ENCODE measurements around the gene SLC23A2.
"Not testable (repeated sequence)": the region's sequence is repeated elsewhere in the genome, so short reads cannot be mapped to it uniquely, and the experiment has no call there.

SLC23A2 gene

GRCh38 chr20:4885877-4886276, 115.4 kb downstream of the SLC23A2 start:
- Histone ChIP-seq H3K9me3 (ENCODE audit: low read depth, low read length) (no peaks in the 10 kb centered on the region), H3K27ac (no peak overlapping the region), H3K9ac (ENCODE audit: insufficient read length) (no peak overlapping the region), H3K36me3 (ENCODE audit: insufficient read depth, low read length) (peaks cover 24% of the 10 kb centered on the region), H3K4me3 (no peak overlapping the region)
- no peak for DNase-seq (ENCODE audit: low read depth, low spot score)
- no peak for TF ChIP-seq FOXP2 (optimal IDR thresholded peaks at IDR 0.05; ENCODE audit: control extremely low read depth, extremely low read length, insufficient read depth)
- no peak for TF ChIP-seq EZH2 (IDR thresholded peaks at IDR 0.05)
- no peak for TF ChIP-seq POLR2AphosphoS5 (IDR thresholded peaks at IDR 0.05; ENCODE audit: borderline replicate concordance, low read depth, low read length)

GRCh38 chr20:4883546-4883945, 117.8 kb downstream of the SLC23A2 start:
- no peak for DNase-seq (ENCODE audit: low read depth, low spot score)
- Histone ChIP-seq H3K9ac (ENCODE audit: insufficient read length) (no peak overlapping the region), H3K27ac (peak overlapping the region; percentile 13; the same call in 1 of the 2 replicates), H3K36me3 (ENCODE audit: insufficient read depth, low read length) (peaks cover 35% of the 10 kb centered on the region), H3K9me3 (ENCODE audit: low read depth, low read length) (no peaks in the 10 kb centered on the region), H3K4me3 (no peak overlapping the region)
- no peak for TF ChIP-seq FOXP2 (optimal IDR thresholded peaks at IDR 0.05; ENCODE audit: control extremely low read depth, extremely low read length, insufficient read depth)
- no peak for TF ChIP-seq EZH2 (IDR thresholded peaks at IDR 0.05)
- no peak for TF ChIP-seq POLR2AphosphoS5 (IDR thresholded peaks at IDR 0.05; ENCODE audit: borderline replicate concordance, low read depth, low read length)

GRCh38 chr20:4883051-4883450, 118.3 kb downstream of the SLC23A2 start:
- no peak for TF ChIP-seq POLR2AphosphoS5 (IDR thresholded peaks at IDR 0.05; ENCODE audit: borderline replicate concordance, low read depth, low read length)
- TF ChIP-seq FOXP2 (optimal IDR thresholded peaks at IDR 0.05; ENCODE audit: control extremely low read depth, extremely low read length, insufficient read depth), result no peak
- no peak for TF ChIP-seq EZH2 (IDR thresholded peaks at IDR 0.05)
- peak overlapping the region; percentile 13; the same call in 1 of the 2 replicates for H3K27ac ChIP-seq
- H3K9me3 ChIP-seq (ENCODE audit: low read depth, low read length), result no peaks in the 10 kb centered on the region
- H3K4me3 ChIP-seq, result no peak overlapping the region
- DNase-seq (ENCODE audit: low read depth, low spot score), result no peak
- H3K36me3 ChIP-seq (ENCODE audit: insufficient read depth, low read length), result peaks cover 35% of the 10 kb centered on the region
- no peak overlapping the region for H3K9ac ChIP-seq (ENCODE audit: insufficient read length)

GRCh38 chr20:4881006-4881730, 120.1 kb downstream of the SLC23A2 start:
- TF ChIP-seq FOXP2 (optimal IDR thresholded peaks at IDR 0.05; ENCODE audit: control extremely low read depth, extremely low read length, insufficient read depth), result no peak
- no peak for TF ChIP-seq POLR2AphosphoS5 (IDR thresholded peaks at IDR 0.05; ENCODE audit: borderline replicate concordance, low read depth, low read length)
- no peak for TF ChIP-seq EZH2 (IDR thresholded peaks at IDR 0.05)
- Histone ChIP-seq H3K4me3 (no peak overlapping the region), H3K9ac (ENCODE audit: insufficient read length) (no peak overlapping the region), H3K9me3 (ENCODE audit: low read depth, low read length) (no peaks in the 10 kb centered on the region), H3K36me3 (ENCODE audit: insufficient read depth, low read length) (peaks cover 35% of the 10 kb centered on the region), H3K27ac (no peak overlapping the region)
- no peak for DNase-seq (ENCODE audit: low read depth, low spot score)

- H3K9me3 ChIP-seq (ENCODE audit: low read depth, low read length), result no peaks in the 10 kb centered on the region
- H3K4me3 ChIP-seq, result no peak overlapping the region
- no peak for DNase-seq (ENCODE audit: low read depth, low spot score)
- H3K27ac ChIP-seq, result no peak overlapping the region
- H3K36me3 ChIP-seq (ENCODE audit: insufficient read depth, low read length), result peaks cover 35% of the 10 kb centered on the region
- H3K9ac ChIP-seq (ENCODE audit: insufficient read length), result no peak overlapping the region
- TF ChIP-seq EZH2 (IDR thresholded peaks at IDR 0.05) (no peak), FOXP2 (optimal IDR thresholded peaks at IDR 0.05; ENCODE audit: control extremely low read depth, extremely low read length, insufficient read depth) (no peak), POLR2AphosphoS5 (IDR thresholded peaks at IDR 0.05; ENCODE audit: borderline replicate concordance, low read depth, low read length) (no peak)
Observed at GRCh38 chr20:4880051-4880450, 121.3 kb downstream of the SLC23A2 start.

GRCh38 chr20:4878099-4878498, 123.2 kb downstream of the SLC23A2 start:
- not testable (repeated sequence) for H3K9me3 ChIP-seq (ENCODE audit: low read depth, low read length); H3K9ac ChIP-seq (ENCODE audit: insufficient read length); H3K27ac ChIP-seq; DNase-seq (ENCODE audit: low read depth, low spot score); H3K4me3 ChIP-seq
- peaks cover 36% of the 10 kb centered on the region for H3K36me3 ChIP-seq (ENCODE audit: insufficient read depth, low read length)

GRCh38 chr20:4876731-4877130, 124.6 kb downstream of the SLC23A2 start:
- Histone ChIP-seq H3K9ac (ENCODE audit: insufficient read length) (no peak overlapping the region), H3K9me3 (ENCODE audit: low read depth, low read length) (no peaks in the 10 kb centered on the region), H3K4me3 (no peak overlapping the region), H3K36me3 (ENCODE audit: insufficient read depth, low read length) (peaks cover 36% of the 10 kb centered on the region), H3K27ac (no peak overlapping the region)
- TF ChIP-seq EZH2 (IDR thresholded peaks at IDR 0.05) (no peak), FOXP2 (optimal IDR thresholded peaks at IDR 0.05; ENCODE audit: control extremely low read depth, extremely low read length, insufficient read depth) (no peak)
- no peak for DNase-seq (ENCODE audit: low read depth, low spot score)

- DNase-seq (ENCODE audit: low read depth, low spot score), result no peak
- TF ChIP-seq EZH2 (IDR thresholded peaks at IDR 0.05), result no peak
- no peak for TF ChIP-seq FOXP2 (optimal IDR thresholded peaks at IDR 0.05; ENCODE audit: control extremely low read depth, extremely low read length, insufficient read depth)
- TF ChIP-seq POLR2AphosphoS5 (IDR thresholded peaks at IDR 0.05; ENCODE audit: borderline replicate concordance, low read depth, low read length), result no peak
- Histone ChIP-seq H3K9me3 (ENCODE audit: low read depth, low read length) (no peaks in the 10 kb centered on the region), H3K4me3 (no peak overlapping the region), H3K36me3 (ENCODE audit: insufficient read depth, low read length) (peaks cover 36% of the 10 kb centered on the region), H3K27ac (no peak overlapping the region), H3K9ac (ENCODE audit: insufficient read length) (no peak overlapping the region)
Observed at GRCh38 chr20:4876301-4876700, 125.0 kb downstream of the SLC23A2 start.

- Histone ChIP-seq H3K36me3 (ENCODE audit: insufficient read depth, low read length) (peaks cover 36% of the 10 kb centered on the region), H3K4me3 (no peak overlapping the region), H3K9ac (ENCODE audit: insufficient read length) (no peak overlapping the region), H3K27ac (no peak overlapping the region), H3K9me3 (ENCODE audit: low read depth, low read length) (no peaks in the 10 kb centered on the region)
- no peak for TF ChIP-seq EZH2 (IDR thresholded peaks at IDR 0.05)
- no peak for TF ChIP-seq POLR2AphosphoS5 (IDR thresholded peaks at IDR 0.05; ENCODE audit: borderline replicate concordance, low read depth, low read length)
- no peak for TF ChIP-seq FOXP2 (optimal IDR thresholded peaks at IDR 0.05; ENCODE audit: control extremely low read depth, extremely low read length, insufficient read depth)
- no peak for DNase-seq (ENCODE audit: low read depth, low spot score)
Observed at GRCh38 chr20:4875578-4876067, 125.7 kb downstream of the SLC23A2 start.

All from SK-N-MC (cell line).